Spleen (tissue), 11 donors: ENCODE measurements around the gene HNF4A. TPM values are rescaled to one million over a fixed set of nuclear protein-coding genes. Genes with fewer than 3 reads are reported as not detected.
A peak's percentile ranks its signal among the peaks of the same experiment; 100 is the strongest.
"Not testable (repeated sequence)": the region's sequence is repeated elsewhere in the genome, so short reads cannot be mapped to it uniquely, and the experiment has no call there.

Experiments
- DNase-seq: peaks from one replicate; pipeline ENCODE4 v3.0.0-alpha.2; 2020
- H3K27ac ChIP-seq, 8 donors: fragments of 200-600 bp; sonication (generic) in 7 of 8; 1 replicate in 4 of 8; 2 replicates in 4 of 8; pipeline versions ENCODE4 v1.5.0 to v1.8.0; 2016 to 2021; ENCODE audit warnings: inconsistent platforms in 4 of 8, mild to moderate bottlenecking in 4 of 8, moderate library complexity in 1 of 8
- H3K27me3 ChIP-seq, 7 donors: fragments of 200-600 bp; sonication (generic) in 6 of 7; replicated peaks in 1 of 7; 1 replicate in 4 of 7; 2 replicates in 3 of 7; pipeline versions ENCODE4 v1.5.0 to v1.8.0; 2016 to 2021; ENCODE audit warnings: inconsistent platforms in 3 of 7, mild to moderate bottlenecking in 1 of 7
- H3K36me3 ChIP-seq, 6 donors: fragments of 200-600 bp; sonication (generic) in 5 of 6; 1 replicate in 4 of 6; 2 replicates in 2 of 6; pipeline versions ENCODE4 v1.5.0 to v1.8.0; 2016 to 2021; ENCODE audit warnings: inconsistent platforms in 2 of 6
- H3K4me1 ChIP-seq, 6 donors: fragments of 200-600 bp; sonication (generic) in 5 of 6; 1 replicate in 3 of 6; 2 replicates in 3 of 6; pipeline versions ENCODE4 v1.5.0 to v1.8.0; 2016 to 2021; ENCODE audit warnings: inconsistent platforms in 3 of 6
- H3K4me3 ChIP-seq, 8 donors: fragments of 200-600 bp; sonication (generic) in 7 of 8; 1 replicate in 4 of 8; 2 replicates in 4 of 8; pipeline versions ENCODE4 v1.5.0 to v1.8.0; 2016 to 2021; ENCODE audit warnings: inconsistent platforms in 4 of 8, mild to moderate bottlenecking in 4 of 8, moderate library complexity in 2 of 8
- H3K9me3 ChIP-seq, 8 donors: fragments of 200-600 bp; sonication (generic) in 7 of 8; 1 replicate in 4 of 8; 2 replicates in 4 of 8; pipeline versions ENCODE4 v1.5.0 to v1.8.0; 2016 to 2021; ENCODE audit warnings: inconsistent platforms in 4 of 8
- POLR2A ChIP-seq, 3 donors: fragments of 450-650 bp; IDR thresholded peaks; one replicate each; pipeline ENCODE4 v1.5.1; 2017; ENCODE audit warnings: antibody characterized with exemption in 3 of 3, mild to moderate bottlenecking in 1 of 3
- POLR2AphosphoS5 ChIP-seq, 3 donors: sonication (generic); formaldehyde crosslinking; IDR thresholded peaks; one replicate each; pipeline ENCODE4 v1.5.1; 2017; ENCODE audit warnings: antibody characterized with exemption in 3 of 3
- WGBS, 5 donors: extraction: QIAGEN DNeasy Blood & Tissue Kit in 3 of 5; methylation state at CpG; one replicate each; pipeline versions ENCODE4 v1.1.5 to v1.1.7; 2013 to 2018; 5-methylcytosine and 5-hydroxymethylcytosine counted together
- intact Hi-C: fragments of 100-400 bp; cut with DNase I; formaldehyde crosslinking; loops from one replicate; pipeline ENCODE4 v1.15.0; 2023; ENCODE audit warnings: low total_unique reads
- polyA plus RNA-seq, 3 donors: library from polyadenylated mRNA; stranded (reverse); fragments of 200-250 nt; gene quantifications; one replicate each; pipeline ENCODE4 v1.2.1, GENCODE V29; 2013
- total RNA-seq, 7 donors: library from RNA; depleted of rRNA in 3 of 7; stranded (reverse); fragments of >200 nt in 3 of 7; fragmentation: NEBNext Ultra II Directional in 4 of 7; extraction: Animal tissue kit (Norgen Biotek cat#: 25700) in 4 of 7; gene quantifications; one replicate each; pipeline versions ENCODE4 v1.1.0 to v1.2.1, GENCODE V29; 2016 to 2021
- TF ChIP-seq, protein P1 (sequence below), 11 experiments: fragments of 200-600 bp in 7 of 11; fragments of 450-650 bp in 4 of 11; sonication (generic) in 4 of 11; IDR thresholded peaks in 8 of 11; conservative IDR thresholded peaks in 3 of 11; 1 replicate in 7 of 11; 2 replicates in 4 of 11; pipeline versions ENCODE4 v1.4.0 to v1.8.0; 2016 to 2021; ENCODE audit warnings: antibody characterized with exemption in 11 of 11, inconsistent platforms in 4 of 11, mild to moderate bottlenecking in 1 of 11
- donor health status: healthy with polysubstance abuse.
- donor health status: DM: no; HTN: no; CAD: no; lungs with moderate emphysema.
- donor health status: DM: no; HTN: no; CAD: no.
- donor health status: Bipolar disorder and iron deficiency.
- donor health status: healthy.
- donor health status: DM: no; HTN: no; CAD: no.
- donor health status: DM: yes; HTN: yes; CAD: no.

HNF4A gene
- total and polyA plus RNA-seq, 10 donors: 0.03 TPM; not detected in 9

DNA sequence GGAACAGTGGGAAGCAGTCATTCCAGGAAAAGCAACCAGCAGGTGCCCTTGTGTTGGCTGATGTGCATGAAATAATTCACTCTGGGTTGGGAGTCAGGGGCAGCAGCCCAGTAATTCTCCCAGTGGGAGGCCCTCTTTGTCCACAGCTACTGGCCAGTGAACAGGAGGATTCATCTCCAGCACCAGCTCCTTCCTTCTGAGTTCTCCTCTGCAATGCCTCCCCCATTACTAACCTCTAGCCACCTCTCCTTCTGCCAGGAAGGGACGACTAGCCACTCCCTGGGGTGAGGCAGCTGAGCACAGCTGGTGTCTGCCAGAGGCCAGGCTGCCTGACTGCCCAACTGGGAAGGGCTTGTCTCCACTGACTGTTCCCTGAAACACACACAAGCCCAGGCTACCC lies 31.2 kb upstream of the HNF4A start:
- TF ChIP-seq, protein P1, sequence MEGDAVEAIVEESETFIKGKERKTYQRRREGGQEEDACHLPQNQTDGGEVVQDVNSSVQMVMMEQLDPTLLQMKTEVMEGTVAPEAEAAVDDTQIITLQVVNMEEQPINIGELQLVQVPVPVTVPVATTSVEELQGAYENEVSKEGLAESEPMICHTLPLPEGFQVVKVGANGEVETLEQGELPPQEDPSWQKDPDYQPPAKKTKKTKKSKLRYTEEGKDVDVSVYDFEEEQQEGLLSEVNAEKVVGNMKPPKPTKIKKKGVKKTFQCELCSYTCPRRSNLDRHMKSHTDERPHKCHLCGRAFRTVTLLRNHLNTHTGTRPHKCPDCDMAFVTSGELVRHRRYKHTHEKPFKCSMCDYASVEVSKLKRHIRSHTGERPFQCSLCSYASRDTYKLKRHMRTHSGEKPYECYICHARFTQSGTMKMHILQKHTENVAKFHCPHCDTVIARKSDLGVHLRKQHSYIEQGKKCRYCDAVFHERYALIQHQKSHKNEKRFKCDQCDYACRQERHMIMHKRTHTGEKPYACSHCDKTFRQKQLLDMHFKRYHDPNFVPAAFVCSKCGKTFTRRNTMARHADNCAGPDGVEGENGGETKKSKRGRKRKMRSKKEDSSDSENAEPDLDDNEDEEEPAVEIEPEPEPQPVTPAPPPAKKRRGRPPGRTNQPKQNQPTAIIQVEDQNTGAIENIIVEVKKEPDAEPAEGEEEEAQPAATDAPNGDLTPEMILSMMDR (IDR thresholded peaks at IDR 0.05 in 8 of 11, conservative IDR thresholded peaks at IDR 0.05 in 3 of 11): no peak
- TF ChIP-seq POLR2AphosphoS5 (IDR thresholded peaks at IDR 0.05): no peak
- no peak for TF ChIP-seq POLR2A (IDR thresholded peaks at IDR 0.05)
- no peak for DNase-seq
- H3K27ac ChIP-seq: no peak overlapping the region
- WGBS, 5 donors: 27 to 44% (median 38%) methylated on average over 1 of the region's 1 CpG; no CpG with 5 or more reads in 1 of the 5 donors
- peaks cover 0 to 24% (median 6%) of the 10 kb centered on the region in 7 donors for H3K27me3 ChIP-seq
- H3K9me3 ChIP-seq: no peaks in the 10 kb centered on the region
- peaks cover 0 to 11% (median 7%) of the 10 kb centered on the region in 6 donors for H3K4me1 ChIP-seq
- intact Hi-C loops: no loop called here
- H3K36me3 ChIP-seq: no peaks in the 10 kb centered on the region
- H3K4me3 ChIP-seq: no peak overlapping the region

DNA sequence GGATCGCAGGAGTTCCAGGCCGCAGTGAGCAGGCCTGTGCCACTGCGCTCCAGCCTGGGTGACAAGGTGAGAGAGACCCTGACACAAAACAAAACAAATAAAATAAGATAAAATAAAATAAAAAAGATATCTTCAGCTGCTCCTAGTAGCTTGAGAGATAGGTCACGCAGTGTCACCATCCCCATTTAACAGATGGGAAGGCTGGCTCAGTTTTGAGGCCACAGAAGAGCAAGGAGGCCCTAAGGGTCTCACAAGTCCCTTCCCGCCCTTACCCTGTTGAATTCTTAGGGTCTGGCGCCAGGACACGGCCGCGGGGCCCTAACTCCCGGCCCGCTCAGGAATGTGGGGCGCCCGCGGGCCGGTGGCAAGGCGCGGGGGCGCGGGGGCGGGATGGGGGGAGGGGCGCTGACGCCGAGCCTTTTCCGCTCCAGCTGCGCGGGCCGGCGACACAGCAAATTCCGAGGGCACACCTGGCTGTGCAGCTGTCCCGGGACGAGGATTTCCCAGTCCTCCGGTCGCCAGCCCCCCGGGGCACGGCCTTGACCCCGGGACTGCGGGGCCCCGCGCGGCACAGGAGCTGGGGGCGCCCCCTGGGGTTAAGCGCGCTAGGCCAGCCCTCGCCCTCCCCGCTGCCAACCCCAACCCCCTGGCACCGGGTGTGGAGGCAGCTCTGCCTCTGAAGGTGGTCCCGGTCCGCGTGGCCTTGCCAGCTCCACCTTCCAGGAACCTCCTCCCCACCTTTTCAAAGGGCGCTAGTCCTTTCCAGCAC lies 28.9 kb upstream of the HNF4A start:
- intact Hi-C loops: no loop called here
- H3K27ac ChIP-seq: no peak overlapping the region
- peak overlapping the region in 6 of 8 donors; percentile 14 to 63 (median 26) for H3K4me3 ChIP-seq
- WGBS, 5 donors: 12 to 14% (median 13%) methylated on average over 37 to 50 of the region's 50 CpGs
- no peaks in the 10 kb centered on the region for H3K9me3 ChIP-seq
- DNase-seq: no peak
- peaks cover 0 to 11% (median 7%) of the 10 kb centered on the region in 6 donors for H3K4me1 ChIP-seq
- H3K27me3 ChIP-seq: peaks cover 0 to 39% (median 6%) of the 10 kb centered on the region in 7 donors
- no peaks in the 10 kb centered on the region for H3K36me3 ChIP-seq
- TF ChIP-seq POLR2A (IDR thresholded peaks at IDR 0.05) (no peak), POLR2AphosphoS5 (IDR thresholded peaks at IDR 0.05) (no peak)
- TF ChIP-seq, protein P1 (IDR thresholded peaks at IDR 0.05 in 8 of 11, conservative IDR thresholded peaks at IDR 0.05 in 3 of 11): no peak

DNA sequence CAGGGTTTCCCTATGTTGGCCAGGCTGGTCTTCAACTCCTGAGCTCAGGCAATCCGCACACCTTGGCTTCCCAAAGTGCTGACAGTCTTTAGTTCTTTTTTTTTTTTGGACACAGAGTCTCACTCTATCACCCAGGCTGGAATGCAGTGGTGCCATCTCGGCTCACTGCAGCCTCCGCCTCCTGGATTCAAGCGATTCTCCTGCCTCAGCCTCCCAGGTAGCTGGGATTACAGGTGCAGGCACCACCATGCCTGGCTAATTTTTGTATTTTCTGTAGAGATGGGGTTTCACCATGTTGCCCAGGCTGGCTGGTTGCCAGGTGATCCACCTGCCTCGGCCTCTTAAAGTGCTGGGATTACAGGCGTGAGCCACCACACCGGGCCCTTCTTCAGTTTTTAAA lies 27.8 kb upstream of the HNF4A start:
- DNase-seq, H3K9me3 ChIP-seq, H3K4me3 ChIP-seq, H3K36me3 ChIP-seq, intact Hi-C loops, H3K27ac ChIP-seq: not testable (repeated sequence)
- H3K4me1 ChIP-seq: peaks cover 0 to 11% (median 7%) of the 10 kb centered on the region in 6 donors
- WGBS, 5 donors: 88 to 94% (median 90%) methylated on average over 7 of the region's 7 CpGs
- H3K27me3 ChIP-seq: peaks cover 0 to 45% (median 6%) of the 10 kb centered on the region in 7 donors

DNA sequence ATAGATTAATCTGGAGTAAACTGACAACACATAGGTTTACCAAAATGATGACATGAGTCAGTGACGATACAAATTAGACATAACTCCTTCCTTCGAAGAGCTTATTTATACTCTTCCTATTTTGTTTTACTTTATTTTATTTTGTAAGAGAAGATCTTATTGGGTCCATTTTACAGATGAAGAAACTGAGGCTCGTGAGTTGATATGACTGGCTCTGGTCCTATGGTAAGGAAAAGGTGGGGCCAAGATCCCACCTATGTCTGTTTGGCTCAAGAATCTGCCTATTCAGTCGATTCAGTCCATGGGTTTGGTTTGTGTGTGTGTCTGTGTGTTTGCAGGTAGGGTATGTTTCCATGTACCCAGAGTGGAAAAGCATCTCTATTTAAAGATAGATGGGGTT lies 27.1 kb upstream of the HNF4A start:
- TF ChIP-seq POLR2AphosphoS5 (IDR thresholded peaks at IDR 0.05) (no peak), POLR2A (IDR thresholded peaks at IDR 0.05) (no peak)
- TF ChIP-seq, protein P1 (IDR thresholded peaks at IDR 0.05 in 8 of 11, conservative IDR thresholded peaks at IDR 0.05 in 3 of 11): no peak
- DNase-seq: no peak
- no peak overlapping the region for H3K27ac ChIP-seq
- WGBS, 5 donors: 80 to 93% (median 90%) methylated on average over 4 of the region's 4 CpGs
- no peaks in the 10 kb centered on the region for H3K36me3 ChIP-seq
- no peaks in the 10 kb centered on the region for H3K9me3 ChIP-seq
- H3K27me3 ChIP-seq: peaks cover 0 to 45% (median 6%) of the 10 kb centered on the region in 7 donors
- peaks cover 0 to 11% (median 7%) of the 10 kb centered on the region in 6 donors for H3K4me1 ChIP-seq
- no peak overlapping the region for H3K4me3 ChIP-seq
- intact Hi-C loops: no loop called here
